GM12878 (cell line): ENCODE measurements around the gene FHL1. TPM values are rescaled to one million over a fixed set of nuclear protein-coding genes. Genes with fewer than 3 reads are reported as not detected.

Experiments
- ATAC-seq: fragments of 200-7000 bp; cut with Tn5 transposase; 3 replicates; pipeline ENCODE4 v1.9.1; 2020; ENCODE audit warnings: mild to moderate bottlenecking, moderate library complexity
- BruUV-seq: library from RNA; stranded (reverse); fragments of 400-500 nt; replicated peaks from 2 replicates; lab custom pipeline; 2021; lab: Mats Ljungman, UMichigan
- CTCF ChIA-PET: fragments of 300-600 bp; sonication (Branson Sonifier 250); formaldehyde crosslinking; extraction: SDS; loops from one replicate; lab custom pipeline; 2021; ENCODE audit warnings: inconsistent platforms; lab: Yijun Ruan, JAX
- POLR2A ChIA-PET: fragments of 350-600 bp; formaldehyde crosslinking; extraction: SDS; loops from one replicate; lab custom pipeline; 2021; ENCODE audit warnings: inconsistent platforms; lab: Charles Lee
- RAD21 ChIA-PET: fragments of 300-600 bp; sonication (Branson Sonifier 250); formaldehyde crosslinking; loops from one replicate; lab custom pipeline; 2023; ENCODE audit warnings: antibody characterized with exemption; ENCODE audit not compliant: unreplicated experiment; lab: Charles Lee
- SMC1A ChIA-PET: fragments of 300-600 bp; sonication (Branson Sonifier 250); formaldehyde crosslinking; loops from one replicate; lab custom pipeline; 2023; ENCODE audit not compliant: unreplicated experiment, uncharacterized antibody; lab: Charles Lee
- DNase-seq: peaks from one replicate; pipeline ENCODE4 v3.0.0-alpha.2; 2011; ENCODE audit warnings: low read depth, low spot score
- FAIRE-seq: peaks from 3 replicates; lab custom pipeline; 2011; peaks lifted over from hg19 to GRCh38; lab: Jason Lieb, UNC
- H2AFZ ChIP-seq: 2 replicates; pipeline ENCODE4 v1.6.0; 2011; ENCODE audit warnings: low read depth, low read length, control low read depth; ENCODE audit not compliant: control insufficient read depth
- H3K27ac ChIP-seq: 2 replicates; pipeline ENCODE4 v1.5.1; 2011; ENCODE audit warnings: control low read depth; ENCODE audit not compliant: control insufficient read depth, insufficient read depth
- H3K27me3 ChIP-seq, 2 experiments: replicated peaks in 1 of 2; 2 replicates each; pipeline versions ENCODE4 v1.6.0 to v1.6.1; 2011; ENCODE audit warnings: low read length in 1 of 2; ENCODE audit not compliant: control insufficient read depth in 2 of 2, insufficient read depth in 2 of 2
- H3K36me3 ChIP-seq, 2 experiments: 2 replicates each; pipeline ENCODE4 v1.5.1; 2011; ENCODE audit warnings: low read length in 1 of 2; ENCODE audit not compliant: control insufficient read depth in 2 of 2, insufficient read depth in 2 of 2
- H3K4me1 ChIP-seq: 2 replicates; pipeline ENCODE4 v1.6.1; 2011; ENCODE audit warnings: mild to moderate bottlenecking, low read length, moderate library complexity, mixed read lengths; ENCODE audit not compliant: control insufficient read depth, insufficient read depth
- H3K4me2 ChIP-seq: 2 replicates; pipeline ENCODE4 v1.6.0; 2011; ENCODE audit warnings: control low read depth; ENCODE audit not compliant: control insufficient read depth, insufficient read depth
- H3K4me3 ChIP-seq: fragments of 200-600 bp; sonication (generic); 2 replicates; pipeline ENCODE4 v1.5.1; 2016
- H3K79me2 ChIP-seq: 2 replicates; pipeline ENCODE4 v1.6.0; 2011; ENCODE audit warnings: low read length; ENCODE audit not compliant: control insufficient read depth, insufficient read depth
- H3K9ac ChIP-seq: 2 replicates; pipeline ENCODE4 v1.8.0; 2011; ENCODE audit warnings: low read length, control low read depth, mixed read lengths; ENCODE audit not compliant: control insufficient read depth, insufficient read depth
- H3K9me3 ChIP-seq: replicated peaks from 3 replicates; pipeline ENCODE4 v1.5.1; 2011; ENCODE audit warnings: mild to moderate bottlenecking, low read length; ENCODE audit not compliant: control insufficient read depth, insufficient read depth
- H4K20me1 ChIP-seq: 2 replicates; pipeline ENCODE4 v1.6.0; 2011; ENCODE audit not compliant: control insufficient read depth, insufficient read depth
- BACH1 ChIP-seq: fragments of 450-650 bp; IDR thresholded peaks from 2 replicates; pipeline ENCODE4 v1.6.1; 2017; ENCODE audit warnings: mild to moderate bottlenecking, borderline replicate concordance
- BCL11A ChIP-seq: IDR thresholded peaks from 2 replicates; pipeline ENCODE4 v1.6.1; 2011; ENCODE audit warnings: low read depth, low read length
- BMI1 ChIP-seq: fragments of 450-650 bp; IDR thresholded peaks from 2 replicates; pipeline ENCODE4 v1.6.1; 2016; ENCODE audit warnings: mild to moderate bottlenecking, moderate library complexity, borderline replicate concordance
- CREB1 ChIP-seq: IDR thresholded peaks from 2 replicates; pipeline ENCODE4 v1.6.1; 2012; ENCODE audit warnings: low read depth, mild to moderate bottlenecking, inconsistent platforms
- ETV6 ChIP-seq, 2 experiments: fragments of 450-650 bp in 1 of 2; IDR thresholded peaks in 1 of 2; conservative IDR thresholded peaks in 1 of 2; 2 replicates each; pipeline ENCODE4 v1.6.1; 2014; ENCODE audit warnings: antibody characterized with exemption in 1 of 2, borderline replicate concordance in 1 of 2, low read depth in 1 of 2, mild to moderate bottlenecking in 1 of 2, moderate library complexity in 1 of 2
- FOS ChIP-seq: IDR thresholded peaks from 3 replicates; pipeline ENCODE4 v1.6.1; 2011; ENCODE audit warnings: borderline replicate concordance; ENCODE audit not compliant: insufficient read length; ENCODE audit errors: extremely low read depth
- LARP7 ChIP-seq: fragments of 450-650 bp; IDR thresholded peaks from 2 replicates; pipeline ENCODE4 v1.6.1; 2017; ENCODE audit warnings: mild to moderate bottlenecking
- MTA3 ChIP-seq: IDR thresholded peaks from 2 replicates; pipeline ENCODE4 v1.6.1; 2012; ENCODE audit warnings: low read length, inconsistent platforms, borderline replicate concordance
- SIN3A ChIP-seq: IDR thresholded peaks from 2 replicates; pipeline ENCODE4 v1.6.1; 2012; ENCODE audit warnings: low read depth, low read length, improper control_type of control experiment
- SMAD5 ChIP-seq: IDR thresholded peaks from 2 replicates; pipeline ENCODE4 v1.6.1; 2016; ENCODE audit warnings: antibody characterized with exemption, low read depth
- ZNF217 ChIP-seq: fragments of 450-650 bp; IDR thresholded peaks from 2 replicates; pipeline ENCODE4 v1.6.1; 2017; ENCODE audit warnings: antibody characterized with exemption, mild to moderate bottlenecking
- ZZZ3 ChIP-seq: IDR thresholded peaks from 2 replicates; pipeline ENCODE4 v1.6.1; 2011; ENCODE audit warnings: low read depth; ENCODE audit not compliant: control insufficient read depth, insufficient read length
- in situ Hi-C: fragments of 300-500 bp; cut with MboI; formaldehyde crosslinking; loops from 9 replicates; pipeline ENCODE4 v1.14.3; 2018; ENCODE audit warnings: mixed read lengths
- intact Hi-C: fragments of 100-400 bp; cut with micrococcal nuclease; formaldehyde crosslinking; loops from one replicate; pipeline ENCODE4 v1.14.2; 2022; ENCODE audit not compliant: unreplicated experiment
- polyA plus RNA-seq, 11 experiments: library from polyadenylated mRNA; depleted of rRNA in 4 of 11; unstranded in 6 of 11; stranded (reverse) in 5 of 11; fragments of >200 nt; fragmentation: Nextera tagmentation in 4 of 11; fragmentation: Illumina TruSeq in 1 of 11; extraction: Ambion mirVana in 4 of 11; extraction: Trizol in 1 of 11; gene quantifications; 1 replicate in 1 of 11; 2 replicates in 10 of 11; pipeline versions ENCODE4 v1.2.1 to v1.2.3, GENCODE V29; 2011 to 2016; ENCODE audit warnings: inconsistent platforms in 2 of 11, missing spikeins in 2 of 11, low read depth in 1 of 11
- total RNA-seq, 4 experiments: library from RNA; depleted of rRNA in 3 of 4; stranded (reverse); fragments of >200 nt in 3 of 4; fragmentation: Illumina TruSeq in 1 of 4; extraction: Trizol in 1 of 4; gene quantifications; 2 replicates each; pipeline versions ENCODE4 v1.2.1 to v1.2.3, GENCODE V29; 2013 to 2021
- TF ChIP-seq, protein P1 (sequence below): IDR thresholded peaks from 2 replicates; pipeline ENCODE4 v1.6.1; 2011; ENCODE audit warnings: low read depth, low read length, improper control_type of control experiment, borderline replicate concordance
- TF ChIP-seq, protein P2 (sequence below): IDR thresholded peaks from 2 replicates; pipeline ENCODE4 v1.6.1; 2012; ENCODE audit warnings: low read depth, low read length, improper control_type of control experiment
- TF ChIP-seq, protein P3 (sequence below): IDR thresholded peaks from 2 replicates; pipeline ENCODE4 v1.6.1; 2011; ENCODE audit warnings: low read depth, mild to moderate bottlenecking, low read length, moderate library complexity, borderline replicate concordance; ENCODE audit errors: extremely low read depth
- TF ChIP-seq, protein P4 (sequence below): IDR thresholded peaks from 2 replicates; pipeline ENCODE4 v1.6.1; 2012; ENCODE audit warnings: improper control_type of control experiment, low read depth, low read length; ENCODE audit not compliant: insufficient replicate concordance

FHL1 gene
- total and polyA plus RNA-seq, 10 of the 15 experiments (the other 5 are each of a cell fraction or from before 2014, with no cell fraction given) = 0.13 to 0.59 (median 0.34) TPM; not detected in 1

DNA sequence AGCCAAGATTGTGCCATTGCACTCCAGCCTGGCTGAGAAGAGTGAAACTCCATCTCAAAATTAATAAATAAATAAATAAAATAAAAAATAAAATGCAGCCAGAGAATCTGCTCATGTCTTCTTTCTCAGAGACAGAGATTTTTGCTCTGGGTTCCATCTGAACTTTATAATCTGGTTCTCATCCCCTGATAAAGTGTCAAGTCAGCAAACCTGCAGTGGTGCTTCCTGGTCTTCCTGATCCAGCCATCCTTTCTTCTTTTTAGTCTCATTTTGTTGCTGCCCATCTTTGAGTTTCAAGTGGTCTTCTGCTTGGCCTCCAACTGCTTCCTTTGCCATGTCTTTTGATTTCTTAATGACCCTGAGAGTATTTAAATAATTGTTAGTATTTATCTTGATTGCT, 79.7 kb downstream of the FHL1 start:
- CTCF ChIA-PET = interaction anchor here (0.6 kb wide), 1 partner anchor 248 kb away, joined by 3 read pairs; no protein-coding TSS in a partner anchor
- ATAC-seq (no peak), FAIRE-seq (no peak), DNase-seq (no peak)
- Histone ChIP-seq H3K4me2 (no peak overlapping the region), H3K9ac (no peak overlapping the region), H3K79me2 (no peaks in the 10 kb centered on the region), H2AFZ (no peak overlapping the region), H3K9me3 (no peaks in the 10 kb centered on the region), H3K27ac (no peak overlapping the region), H3K4me3 (no peak overlapping the region), H3K36me3 (peaks cover 0 to 2% of the 10 kb centered on the region in 2 experiments; a peak in 1 of 4 replicates), H3K4me1 (no peaks in the 10 kb centered on the region), H4K20me1 (no peaks in the 10 kb centered on the region), H3K27me3 (no peaks in the 10 kb centered on the region)
- RAD21 ChIA-PET = no interaction called here
- in situ Hi-C loops (no loop called here), intact Hi-C loops (no loop called here)
- POLR2A ChIA-PET = no interaction called here
- BruUV-seq = no TSS peak
- SMC1A ChIA-PET = no interaction called here
- no peak for TF ChIP-seq LARP7
- TF ChIP-seq SMAD5 = no peak
- TF ChIP-seq, protein P1, sequence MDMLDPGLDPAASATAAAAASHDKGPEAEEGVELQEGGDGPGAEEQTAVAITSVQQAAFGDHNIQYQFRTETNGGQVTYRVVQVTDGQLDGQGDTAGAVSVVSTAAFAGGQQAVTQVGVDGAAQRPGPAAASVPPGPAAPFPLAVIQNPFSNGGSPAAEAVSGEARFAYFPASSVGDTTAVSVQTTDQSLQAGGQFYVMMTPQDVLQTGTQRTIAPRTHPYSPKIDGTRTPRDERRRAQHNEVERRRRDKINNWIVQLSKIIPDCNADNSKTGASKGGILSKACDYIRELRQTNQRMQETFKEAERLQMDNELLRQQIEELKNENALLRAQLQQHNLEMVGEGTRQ = no peak
- TF ChIP-seq, protein P2, sequence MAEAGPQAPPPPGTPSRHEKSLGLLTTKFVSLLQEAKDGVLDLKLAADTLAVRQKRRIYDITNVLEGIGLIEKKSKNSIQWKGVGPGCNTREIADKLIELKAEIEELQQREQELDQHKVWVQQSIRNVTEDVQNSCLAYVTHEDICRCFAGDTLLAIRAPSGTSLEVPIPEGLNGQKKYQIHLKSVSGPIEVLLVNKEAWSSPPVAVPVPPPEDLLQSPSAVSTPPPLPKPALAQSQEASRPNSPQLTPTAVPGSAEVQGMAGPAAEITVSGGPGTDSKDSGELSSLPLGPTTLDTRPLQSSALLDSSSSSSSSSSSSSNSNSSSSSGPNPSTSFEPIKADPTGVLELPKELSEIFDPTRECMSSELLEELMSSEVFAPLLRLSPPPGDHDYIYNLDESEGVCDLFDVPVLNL = no peak
- no peak for TF ChIP-seq BMI1
- TF ChIP-seq ETV6 (conservative IDR thresholded peaks at IDR 0.05 in 1 of 2, IDR thresholded peaks at IDR 0.05 in 1 of 2; ENCODE audit: borderline replicate concordance in 1 of 2, low read depth in 1 of 2) = no peak
- TF ChIP-seq, protein P3, sequence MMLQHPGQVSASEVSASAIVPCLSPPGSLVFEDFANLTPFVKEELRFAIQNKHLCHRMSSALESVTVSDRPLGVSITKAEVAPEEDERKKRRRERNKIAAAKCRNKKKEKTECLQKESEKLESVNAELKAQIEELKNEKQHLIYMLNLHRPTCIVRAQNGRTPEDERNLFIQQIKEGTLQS = no peak
- no peak for TF ChIP-seq ZNF217
- TF ChIP-seq FOS = no peak
- no peak for TF ChIP-seq SIN3A
- TF ChIP-seq, protein P4, sequence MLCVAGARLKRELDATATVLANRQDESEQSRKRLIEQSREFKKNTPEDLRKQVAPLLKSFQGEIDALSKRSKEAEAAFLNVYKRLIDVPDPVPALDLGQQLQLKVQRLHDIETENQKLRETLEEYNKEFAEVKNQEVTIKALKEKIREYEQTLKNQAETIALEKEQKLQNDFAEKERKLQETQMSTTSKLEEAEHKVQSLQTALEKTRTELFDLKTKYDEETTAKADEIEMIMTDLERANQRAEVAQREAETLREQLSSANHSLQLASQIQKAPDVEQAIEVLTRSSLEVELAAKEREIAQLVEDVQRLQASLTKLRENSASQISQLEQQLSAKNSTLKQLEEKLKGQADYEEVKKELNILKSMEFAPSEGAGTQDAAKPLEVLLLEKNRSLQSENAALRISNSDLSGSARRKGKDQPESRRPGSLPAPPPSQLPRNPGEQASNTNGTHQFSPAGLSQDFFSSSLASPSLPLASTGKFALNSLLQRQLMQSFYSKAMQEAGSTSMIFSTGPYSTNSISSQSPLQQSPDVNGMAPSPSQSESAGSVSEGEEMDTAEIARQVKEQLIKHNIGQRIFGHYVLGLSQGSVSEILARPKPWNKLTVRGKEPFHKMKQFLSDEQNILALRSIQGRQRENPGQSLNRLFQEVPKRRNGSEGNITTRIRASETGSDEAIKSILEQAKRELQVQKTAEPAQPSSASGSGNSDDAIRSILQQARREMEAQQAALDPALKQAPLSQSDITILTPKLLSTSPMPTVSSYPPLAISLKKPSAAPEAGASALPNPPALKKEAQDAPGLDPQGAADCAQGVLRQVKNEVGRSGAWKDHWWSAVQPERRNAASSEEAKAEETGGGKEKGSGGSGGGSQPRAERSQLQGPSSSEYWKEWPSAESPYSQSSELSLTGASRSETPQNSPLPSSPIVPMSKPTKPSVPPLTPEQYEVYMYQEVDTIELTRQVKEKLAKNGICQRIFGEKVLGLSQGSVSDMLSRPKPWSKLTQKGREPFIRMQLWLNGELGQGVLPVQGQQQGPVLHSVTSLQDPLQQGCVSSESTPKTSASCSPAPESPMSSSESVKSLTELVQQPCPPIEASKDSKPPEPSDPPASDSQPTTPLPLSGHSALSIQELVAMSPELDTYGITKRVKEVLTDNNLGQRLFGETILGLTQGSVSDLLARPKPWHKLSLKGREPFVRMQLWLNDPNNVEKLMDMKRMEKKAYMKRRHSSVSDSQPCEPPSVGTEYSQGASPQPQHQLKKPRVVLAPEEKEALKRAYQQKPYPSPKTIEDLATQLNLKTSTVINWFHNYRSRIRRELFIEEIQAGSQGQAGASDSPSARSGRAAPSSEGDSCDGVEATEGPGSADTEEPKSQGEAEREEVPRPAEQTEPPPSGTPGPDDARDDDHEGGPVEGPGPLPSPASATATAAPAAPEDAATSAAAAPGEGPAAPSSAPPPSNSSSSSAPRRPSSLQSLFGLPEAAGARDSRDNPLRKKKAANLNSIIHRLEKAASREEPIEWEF = no peak
- no peak for TF ChIP-seq ZZZ3
- no peak for TF ChIP-seq CREB1
- no peak for TF ChIP-seq MTA3
- no peak for TF ChIP-seq BACH1
- TF ChIP-seq BCL11A = no peak
